Activated CD8-positive, alpha-beta memory T cell treated with anti-CD3 and anti-CD28 coated beads, Interleukin-2, amount 50 U/mL, for 24 hours (primary cell): ENCODE data around the gene TMEM143.
"Not testable (repeated sequence)": the region's sequence is repeated elsewhere in the genome, so short reads cannot be mapped to it uniquely, and the experiment has no call there.

Experiments used
- DNase-seq: peaks from one replicate; pipeline ENCODE4 v3.0.0-alpha.2; 2020; ENCODE audit errors: extremely low read depth

TMEM143 gene

DNA sequence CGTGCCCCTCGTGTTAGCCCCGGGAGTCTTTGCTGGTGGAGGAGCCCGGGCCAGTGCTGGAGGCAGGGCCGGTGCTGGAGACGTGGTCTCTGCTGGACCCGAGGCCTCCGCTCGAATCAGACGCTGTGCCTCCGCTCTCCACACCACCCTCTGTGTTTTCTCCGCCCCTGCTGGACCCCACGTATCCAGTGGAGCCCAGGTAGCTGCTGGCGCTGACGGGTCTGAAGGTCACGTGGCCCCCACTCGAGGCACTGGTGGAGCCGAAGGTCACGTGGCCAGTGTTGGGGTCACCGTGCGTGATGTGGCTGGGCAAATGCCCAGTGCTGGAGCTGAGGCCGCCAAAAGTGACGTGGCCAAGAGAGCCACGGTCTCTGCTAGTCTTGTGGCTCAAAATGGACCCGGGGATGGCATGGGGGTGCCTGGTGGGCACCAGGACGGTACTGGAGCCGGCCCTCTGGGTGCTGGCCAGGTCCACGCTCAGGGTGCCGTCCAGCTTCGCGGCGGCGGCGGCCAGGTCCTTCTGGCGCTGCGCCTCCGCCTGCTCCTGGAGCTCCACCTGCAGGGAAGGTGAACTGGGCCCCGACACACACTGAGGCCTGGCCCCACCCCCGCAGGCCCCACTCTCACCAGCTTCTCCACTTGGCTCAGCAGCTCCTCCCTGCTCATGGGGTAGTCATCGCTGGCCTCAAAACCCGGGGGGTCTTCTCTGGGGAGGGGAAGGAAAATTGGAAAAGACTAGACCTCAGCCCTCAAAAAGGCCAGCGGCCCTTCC, 66.6 kb downstream of the TMEM143 start:
- no peak for DNase-seq

DNA sequence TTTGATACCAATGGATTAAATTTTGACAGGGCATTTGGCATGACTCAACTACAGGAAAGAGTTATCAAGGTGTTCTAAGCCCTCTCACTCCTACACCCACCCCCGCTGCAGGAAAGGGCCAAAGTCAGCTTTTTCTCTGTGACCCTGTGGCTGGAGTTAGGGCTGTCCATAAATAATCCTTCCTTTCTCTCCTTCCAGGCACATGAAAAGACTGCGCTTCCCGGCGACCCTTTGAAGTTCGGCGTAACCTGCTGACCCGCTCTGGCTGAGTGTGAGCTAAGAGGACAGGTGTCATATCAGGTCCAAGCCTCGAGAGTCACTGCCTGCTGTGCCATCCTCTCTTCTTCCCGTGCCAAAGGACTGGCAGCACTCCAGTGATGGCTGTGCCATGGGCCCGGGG, 68.3 kb downstream of the TMEM143 start:
- DNase-seq: no peak

DNA sequence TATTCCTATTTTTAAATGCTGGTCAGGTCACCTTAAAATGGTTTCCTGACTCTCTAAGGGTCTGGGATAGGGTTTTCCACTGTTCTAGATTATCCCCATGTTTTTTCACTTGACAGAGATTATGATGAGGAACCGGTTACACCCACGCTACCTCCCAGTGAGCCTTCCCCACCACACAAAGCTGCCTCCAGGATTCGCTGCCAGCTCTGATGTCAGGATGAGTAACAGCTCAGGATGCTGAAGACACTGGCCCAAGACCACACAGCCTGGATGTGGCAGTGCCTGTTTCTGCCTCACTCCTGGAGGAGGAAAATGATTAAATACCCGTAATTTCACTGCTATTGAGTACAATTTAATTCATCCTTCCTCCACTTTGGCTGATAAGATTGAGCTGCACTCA, 70.9 kb downstream of the TMEM143 start:
- no peak for DNase-seq

DNA sequence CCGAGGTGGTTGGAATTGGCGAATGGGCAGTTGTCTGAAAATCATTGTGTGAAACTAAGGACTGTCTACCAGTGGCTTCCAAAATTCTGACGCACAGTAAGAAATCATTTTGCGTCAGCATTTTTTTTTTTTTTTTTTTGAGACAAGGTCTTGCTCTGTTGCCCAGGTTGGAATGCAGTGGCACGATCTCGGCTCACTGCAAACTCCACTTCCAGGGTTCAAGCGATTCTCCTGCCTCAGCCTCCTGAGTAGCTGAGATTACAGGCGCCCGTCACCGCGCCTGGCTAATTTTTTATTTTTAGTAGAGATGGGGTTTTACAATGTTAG, 72.3 kb downstream of the TMEM143 start:
- DNase-seq: not testable (repeated sequence)

DNA sequence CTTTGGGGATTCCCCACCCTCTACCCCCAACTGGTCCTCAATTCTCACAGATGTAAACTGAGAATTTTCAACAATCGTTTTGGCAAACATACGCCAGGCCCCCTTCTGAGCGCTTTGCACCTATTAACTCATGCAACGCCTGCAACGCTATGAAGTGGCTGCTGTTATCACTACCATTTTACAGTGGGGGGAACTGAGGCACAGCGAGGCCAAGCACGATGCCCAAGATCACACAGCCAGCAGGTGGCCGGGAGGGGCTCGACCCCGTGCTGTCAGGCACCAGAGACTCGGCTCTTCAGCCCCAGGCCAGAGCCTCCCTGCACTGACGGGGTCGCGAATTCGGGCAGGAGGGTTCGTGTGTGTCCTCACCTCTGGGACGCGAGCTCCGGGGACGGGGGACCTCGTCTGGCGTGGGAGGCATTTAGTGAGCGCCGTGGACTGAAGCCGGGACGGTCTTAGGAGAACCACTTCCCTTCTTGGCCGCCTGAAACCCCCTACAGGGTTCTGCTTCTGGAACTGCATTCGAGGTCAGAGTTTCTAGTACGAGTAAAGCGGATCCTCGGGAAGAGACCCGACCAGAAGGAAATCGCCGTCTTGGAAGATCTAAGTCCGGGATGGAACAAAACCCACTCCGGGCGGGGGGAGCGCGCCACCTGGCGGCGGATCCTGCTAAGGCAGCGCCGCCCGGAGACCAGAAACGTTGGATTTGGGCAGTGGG, 72.8 kb downstream of the TMEM143 start:
- peak; percentile 7 for DNase-seq

DNA sequence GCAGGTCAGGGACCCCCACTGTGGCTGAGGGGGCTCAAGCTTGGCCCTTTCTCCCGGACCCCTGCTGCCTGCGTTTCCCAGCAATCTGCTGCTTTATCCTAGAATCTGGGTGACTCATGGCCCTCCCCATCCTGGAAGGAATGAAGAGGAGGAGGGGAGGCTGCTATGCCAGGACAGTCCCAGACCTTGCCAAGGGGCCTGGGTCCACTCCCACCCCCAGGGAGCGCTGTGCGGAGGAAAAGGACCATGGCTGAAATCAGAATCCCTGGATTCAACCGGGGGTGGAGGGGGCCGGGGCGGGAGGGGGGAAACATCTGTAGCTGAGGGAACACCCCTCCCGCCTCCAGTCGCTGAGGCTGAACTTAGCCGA, 73.4 kb downstream of the TMEM143 start:
- no peak for DNase-seq

DNA sequence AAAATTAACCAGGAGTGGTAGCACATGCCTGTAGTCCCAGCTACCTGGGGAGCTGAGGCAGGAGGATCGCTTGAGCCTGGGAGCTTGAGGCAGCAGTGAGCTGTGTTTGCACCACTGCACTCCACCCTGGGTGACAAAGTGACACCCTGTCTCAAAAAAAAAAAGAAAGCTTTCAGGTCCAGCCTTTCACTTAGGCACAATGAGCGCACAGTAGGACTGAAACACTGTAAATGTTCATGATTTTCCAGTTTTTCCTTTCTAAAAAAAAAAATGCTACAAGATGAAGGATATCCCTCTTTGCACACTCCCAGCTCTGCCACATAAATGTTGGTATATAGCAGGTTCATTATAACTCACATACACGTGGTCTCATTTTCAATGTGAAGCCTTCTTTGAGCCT, 76.0 kb downstream of the TMEM143 start:
- DNase-seq: no peak

DNA sequence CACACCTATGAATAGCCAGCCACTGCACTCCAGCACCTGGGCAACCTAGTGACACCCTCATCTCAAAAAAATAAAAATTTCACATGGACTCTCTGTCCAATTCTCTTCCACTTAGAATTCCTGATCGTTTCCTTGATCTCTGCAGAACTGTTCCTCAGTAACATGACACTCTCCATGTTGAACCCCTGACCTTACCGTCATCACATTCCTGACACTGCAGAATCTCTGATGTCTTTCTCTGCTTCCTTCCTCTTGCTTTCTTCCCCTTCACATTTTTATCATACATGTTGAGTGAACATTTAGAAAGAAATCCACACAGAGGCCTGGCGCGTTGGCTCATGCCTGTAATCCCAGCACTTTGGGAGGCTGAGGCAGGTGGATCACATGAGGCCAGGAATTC, 78.8 kb downstream of the TMEM143 start:
- DNase-seq: no peak

DNA sequence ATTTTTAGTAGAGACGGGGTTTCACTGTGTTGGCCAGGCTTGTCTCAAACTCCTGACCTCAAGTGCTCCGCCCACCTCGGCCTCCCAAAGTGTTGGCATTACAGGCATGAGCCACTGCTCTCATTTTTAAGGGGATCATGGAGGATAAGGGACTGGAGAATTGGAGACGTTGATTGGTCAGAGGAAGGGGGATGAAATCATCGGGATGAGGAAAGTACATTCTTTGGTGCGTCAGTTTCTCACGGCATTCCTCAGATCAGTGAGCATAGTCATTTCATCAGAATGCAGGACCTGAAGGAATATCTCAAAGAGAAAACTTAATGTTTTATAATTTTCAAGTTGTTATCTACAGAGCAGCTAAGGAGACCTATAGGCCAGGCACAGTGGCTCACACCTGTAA, 79.8 kb downstream of the TMEM143 start:
- DNase-seq: no peak
